Lung microvascular endothelial cell (primary cell): Measurements from ENCODE around the gene ACVRL1. TPM values are rescaled to one million over a fixed set of nuclear protein-coding genes. Genes with fewer than 3 reads are reported as not detected.

Source experiments
- DNase-seq, 2 donors: peaks; one replicate each; pipeline versions ENCODE4 v3.0.0 to v3.0.0-alpha.2; 2010; ENCODE audit warnings: low read depth in 2 of 2
- total RNA-seq: library from RNA; depleted of rRNA; stranded (reverse); fragments of >200 nt; gene quantifications from 2 replicates; pipeline ENCODE4 v1.2.1, GENCODE V29; 2014

Gene ACVRL1
- total RNA-seq, 1 donor from 2014 or later, result 393 TPM

- DNase-seq, result no peak
Measured at GRCh38 chr12:51942056-51942455, 34.8 kb downstream of the ACVRL1 start.

- no peak for DNase-seq
Measured at GRCh38 chr12:51942501-51943000, 35.2 kb downstream of the ACVRL1 start.

- no peak for DNase-seq
Measured at GRCh38 chr12:51943346-51943745, 36.0 kb downstream of the ACVRL1 start.

DNA sequence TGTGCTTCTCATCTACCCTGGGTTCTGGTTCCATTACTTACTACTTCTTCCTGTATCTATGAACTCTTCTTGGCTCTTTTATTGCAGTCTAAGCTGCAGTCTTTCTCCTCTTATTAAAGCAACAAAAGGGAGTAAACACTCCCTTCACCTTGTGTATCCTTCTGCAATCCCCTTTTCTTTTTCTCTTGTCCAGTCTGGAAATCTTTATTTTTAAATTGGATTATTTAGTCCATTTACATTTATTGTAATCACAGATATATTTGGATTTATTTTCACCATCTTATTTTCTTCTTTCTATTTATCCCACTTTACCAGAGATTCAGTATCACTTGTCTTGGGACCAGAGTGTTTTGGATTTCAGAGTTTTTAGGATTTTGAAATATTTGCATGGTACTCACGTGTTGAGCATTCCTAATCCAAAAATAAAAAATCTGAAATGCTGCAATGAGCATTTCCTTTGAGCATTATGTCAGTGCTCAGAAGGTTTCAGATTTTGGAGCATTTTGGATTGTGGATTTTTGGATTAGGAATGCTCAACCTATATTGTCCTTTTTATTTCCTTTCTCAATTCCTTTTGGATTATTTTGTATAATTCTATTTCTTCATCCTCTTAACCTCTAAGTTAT lies 37.4 kb downstream of the ACVRL1 start:
- no peak for DNase-seq

- DNase-seq, result no peak
Measured at GRCh38 chr12:51947246-51947996, 40.1 kb downstream of the ACVRL1 start.

GRCh38 chr12:51948066-51948465 lies 40.8 kb downstream of the ACVRL1 start:
- DNase-seq, result no peak

DNA sequence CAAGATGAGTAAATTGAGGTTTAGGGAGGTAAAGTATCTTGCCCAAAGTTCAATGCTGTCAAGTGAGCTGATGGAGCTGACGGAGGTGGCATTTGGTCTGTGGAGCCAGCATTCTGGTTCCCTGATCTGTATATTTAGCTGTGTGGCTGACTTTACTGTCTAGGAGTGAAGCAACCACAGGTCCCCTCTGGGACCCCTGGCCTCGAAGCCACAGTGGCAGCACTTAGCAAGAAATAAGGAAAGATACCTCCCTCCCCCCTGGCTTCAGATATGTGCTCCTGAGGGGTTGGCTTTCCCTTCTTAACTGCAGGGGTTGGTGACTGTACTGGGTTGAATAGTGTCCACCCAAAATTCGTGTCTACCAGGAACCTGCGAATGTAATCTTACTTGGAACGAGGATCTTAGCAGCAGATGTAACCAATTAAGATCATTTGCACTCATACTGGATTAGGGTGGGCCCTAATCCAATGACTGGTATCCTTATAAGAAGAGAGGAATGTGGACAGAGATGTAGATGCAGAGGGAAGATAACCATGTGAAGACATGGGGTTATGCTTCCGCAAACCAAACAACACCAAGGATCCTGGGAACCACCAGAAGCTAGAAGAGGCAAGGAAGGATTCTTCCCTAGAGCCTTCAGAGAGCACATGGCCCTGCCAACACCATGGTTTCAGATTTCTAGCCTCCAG lies 42.2 kb downstream of the ACVRL1 start:
- DNase-seq, result no peak

- DNase-seq, result no peak
Measured at GRCh38 chr12:51950682-51951198, 43.4 kb downstream of the ACVRL1 start.

GRCh38 chr12:51951199-51951842 lies 44.0 kb downstream of the ACVRL1 start, which contains the start of gene ACVR1B:
ACVR1B (plus strand) TSS chr12:51951699; CDS start chr12:51951744, 45 bp downstream.
- peak; percentile 94 to 95 for DNase-seq

DNA sequence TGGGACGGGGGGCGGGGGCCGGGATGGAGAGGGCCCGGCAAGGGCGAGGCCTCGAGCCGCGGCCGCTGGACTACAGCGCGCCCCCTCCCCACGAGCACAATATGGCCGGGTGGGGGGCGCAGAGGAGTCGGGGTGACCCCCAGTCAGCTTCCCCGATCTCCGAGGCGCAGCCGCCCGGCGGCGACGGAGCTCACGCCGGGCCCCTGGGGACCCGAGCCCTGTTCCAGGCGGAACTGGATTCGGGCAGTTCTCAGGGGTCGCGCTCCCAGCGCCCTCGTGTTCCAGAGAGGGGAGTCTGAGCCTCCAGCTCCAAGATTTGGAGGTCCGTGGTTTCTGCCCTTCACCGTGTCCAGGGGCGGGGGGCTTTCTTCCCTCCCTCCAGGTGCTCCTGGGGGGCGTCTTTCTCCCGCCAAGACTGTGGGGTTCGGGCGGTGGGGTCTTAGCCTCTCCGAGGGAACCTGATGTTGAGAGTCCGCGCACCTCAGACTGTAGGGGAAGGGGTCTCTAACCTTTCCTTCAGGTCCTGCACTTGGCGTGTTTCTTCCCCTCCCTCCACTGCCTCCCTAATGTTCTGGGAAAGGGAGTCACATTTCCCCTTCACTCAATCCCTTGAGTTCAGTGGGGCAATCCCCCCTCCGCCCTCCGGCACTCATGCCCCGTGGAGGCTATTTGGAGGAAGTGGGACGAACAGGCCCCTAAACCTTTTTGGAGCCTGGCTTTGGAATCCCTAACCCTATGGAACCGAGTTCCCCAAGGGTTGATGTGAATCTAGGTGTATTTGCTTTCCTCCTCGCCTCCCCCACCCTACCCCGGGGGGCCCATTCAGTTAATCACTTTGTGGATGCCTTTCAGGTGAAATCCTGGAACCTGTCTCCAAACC lies 44.8 kb downstream of the ACVRL1 start:
- no peak for DNase-seq

GRCh38 chr12:51953089-51953488 lies 45.8 kb downstream of the ACVRL1 start:
- DNase-seq, result no peak

- no peak for DNase-seq
Measured at GRCh38 chr12:51953864-51954263, 46.6 kb downstream of the ACVRL1 start.

DNA sequence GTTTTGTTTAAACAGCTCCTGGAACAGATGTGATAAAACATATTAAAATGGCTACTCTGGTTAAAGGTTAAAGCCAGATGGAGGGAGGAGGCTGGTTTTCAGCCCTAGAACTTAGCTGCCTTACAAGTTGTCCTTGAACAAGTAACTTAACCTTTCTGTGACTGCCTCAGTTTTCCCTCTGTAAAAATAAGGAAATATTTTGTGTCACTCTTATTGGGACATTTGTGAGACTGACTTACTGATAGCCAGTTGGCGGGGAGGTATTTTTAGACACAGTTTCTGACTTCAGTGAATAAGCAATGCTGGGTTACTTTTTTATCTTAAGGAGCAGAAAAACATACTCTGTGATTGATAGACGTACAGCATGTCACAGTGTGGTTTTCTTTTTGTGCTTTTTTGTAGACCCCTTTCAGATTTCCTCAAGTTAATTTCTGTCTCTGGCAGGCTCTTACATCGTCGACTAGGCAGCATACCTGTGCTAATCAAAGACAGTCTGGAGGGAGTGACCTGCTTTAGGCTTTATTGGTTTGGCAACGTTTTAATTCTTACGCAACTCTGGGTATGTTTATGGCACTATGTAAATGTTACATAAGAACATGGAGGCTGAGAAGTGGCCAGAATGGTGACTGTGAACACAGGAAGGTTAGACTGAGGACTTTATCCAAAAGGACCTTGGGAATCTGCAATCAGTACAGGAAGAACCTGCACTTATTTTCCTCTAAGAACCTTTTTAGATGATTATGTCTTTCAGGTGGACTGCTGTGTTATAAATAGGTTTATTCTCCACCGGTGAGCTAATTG lies 47.5 kb downstream of the ACVRL1 start:
- no peak for DNase-seq

- DNase-seq, result no peak
Measured at GRCh38 chr12:51955702-51956101, 48.4 kb downstream of the ACVRL1 start.

DNA sequence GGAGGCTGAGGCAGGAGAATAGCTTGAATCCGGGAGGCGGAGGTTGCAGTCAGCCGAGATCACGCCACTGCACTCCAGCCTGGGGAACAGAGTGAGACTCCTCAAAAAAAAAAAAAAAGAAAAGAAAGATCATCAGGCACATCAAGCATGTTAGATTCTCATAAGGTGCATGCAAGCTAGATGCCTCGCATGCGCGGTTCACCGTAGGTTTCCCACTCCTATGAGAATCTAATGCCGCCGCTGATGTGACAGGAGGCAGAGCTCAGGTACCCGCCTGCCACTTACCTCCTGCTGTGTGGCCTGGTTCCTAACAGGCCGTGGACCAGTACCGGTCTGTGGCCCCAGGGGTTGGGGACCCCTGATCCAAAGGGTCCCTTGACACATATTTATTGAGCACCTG lies 51.2 kb downstream of the ACVRL1 start:
- DNase-seq, result no peak

- peak; percentile 23 to 48 for DNase-seq
Measured at GRCh38 chr12:51959211-51959610, 51.9 kb downstream of the ACVRL1 start.

DNA sequence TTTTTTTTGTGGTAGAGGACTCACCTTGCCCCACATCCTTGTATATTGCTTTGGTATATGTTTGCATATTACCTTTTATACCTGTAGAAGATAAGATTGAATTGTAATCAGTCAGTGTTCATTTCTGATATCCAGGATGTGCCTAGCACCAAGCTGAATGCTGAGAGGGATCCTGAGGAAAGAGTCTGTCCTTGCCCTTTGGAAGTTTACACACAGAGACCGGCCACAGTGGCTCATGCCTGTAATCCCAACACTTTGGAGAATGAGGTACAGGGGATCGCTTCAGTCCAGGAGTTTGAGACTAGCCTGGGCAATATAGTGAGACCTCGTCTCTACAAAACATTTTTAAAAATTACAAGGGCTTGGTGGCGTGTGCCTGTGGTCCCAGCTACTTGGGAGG lies 52.6 kb downstream of the ACVRL1 start:
- no peak for DNase-seq

DNA sequence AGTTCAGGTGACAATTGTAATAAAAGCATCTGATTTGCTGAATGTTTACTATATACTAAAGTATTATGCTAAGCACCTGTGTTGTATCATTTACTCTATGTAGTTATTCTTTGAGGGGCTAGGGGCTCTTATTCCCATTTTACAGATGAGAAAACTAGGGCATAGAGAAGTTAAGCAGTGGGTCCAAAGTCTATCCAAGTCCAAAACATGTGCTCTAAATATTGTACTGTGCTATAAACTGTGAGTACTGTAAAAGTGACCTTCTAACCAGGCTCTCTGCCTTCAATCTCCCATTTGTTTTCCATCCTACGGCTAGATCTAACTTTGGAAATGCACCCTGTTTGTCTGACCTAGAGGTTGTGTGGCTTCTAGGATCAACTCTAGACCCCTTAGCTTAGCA lies 53.2 kb downstream of the ACVRL1 start:
- DNase-seq, result no peak

- no peak for DNase-seq
Measured at GRCh38 chr12:51960890-51961289, 53.6 kb downstream of the ACVRL1 start.

- DNase-seq, result no peak
Measured at GRCh38 chr12:51961834-51962233, 54.5 kb downstream of the ACVRL1 start.
